Activated T-helper 17 cell treated with anti-CD3 and anti-CD28 coated beads, Interleukin-2, amount 50 U/mL, for 72 hours (primary cell): ENCODE data around the gene CWF19L2. TPM values are rescaled to one million over a fixed set of nuclear protein-coding genes. Genes with fewer than 3 reads are reported as not detected.
"Not testable (repeated sequence)": the region's sequence is repeated elsewhere in the genome, so short reads cannot be mapped to it uniquely, and the experiment has no call there.

Experiments
- ATAC-seq: fragments of 150-1000 bp; cut with Tn5 transposase; replicated peaks from 2 replicates; pipeline ENCODE4 v1.10.0; 2021; ENCODE audit warnings: mild to moderate bottlenecking, moderate library complexity
- H3K27ac Mint-ChIP-seq: one replicate; pipeline ENCODE4 v1.8.0; 2022; ENCODE audit warnings: mixed read lengths
- H3K27me3 Mint-ChIP-seq: one replicate; pipeline ENCODE4 v1.8.0; 2022; ENCODE audit warnings: mixed read lengths
- H3K36me3 Mint-ChIP-seq: one replicate; pipeline ENCODE4 v1.8.0; 2022; ENCODE audit warnings: low read depth, mild to moderate bottlenecking, mixed read lengths
- H3K4me1 Mint-ChIP-seq: one replicate; pipeline ENCODE4 v1.8.0; 2022; ENCODE audit warnings: mixed read lengths
- H3K4me3 Mint-ChIP-seq: one replicate; pipeline ENCODE4 v1.8.0; 2022; ENCODE audit warnings: mild to moderate bottlenecking, mixed read lengths
- H3K9me3 Mint-ChIP-seq: one replicate; pipeline ENCODE4 v1.8.0; 2022; ENCODE audit warnings: mixed read lengths
- total RNA-seq, 2 donors: library from RNA; stranded (reverse); gene quantifications; one replicate each; pipeline ENCODE4 v1.2.3, GENCODE V29; 2022

CWF19L2 gene
- total RNA-seq, result 10 to 100 TPM; 14.3 to 15.1 TPM

GRCh38 chr11:107457558-107458271 lies at the start of gene CWF19L2:
Gene CWF19L2 (minus strand): TSS chr11:107457825. CDS start chr11:107457816, 9 bp downstream.
- peak within 1 kb of the TSS; percentile 91 for H3K4me3 Mint-ChIP-seq
- no peaks in the 10 kb centered on the region for H3K27me3 Mint-ChIP-seq
- no peaks in the 10 kb centered on the region for H3K9me3 Mint-ChIP-seq
- H3K4me1 Mint-ChIP-seq, result peaks cover 12% of the 10 kb centered on the region
- H3K27ac Mint-ChIP-seq, result peak within 1 kb of the TSS; percentile 95
- peak; percentile 96 for ATAC-seq
- peaks cover 30% of the 10 kb centered on the region for H3K36me3 Mint-ChIP-seq

GRCh38 chr11:107505647-107506225 lies 48.1 kb upstream of the CWF19L2 start:
- no peak for ATAC-seq
- no peak overlapping the region for H3K27ac Mint-ChIP-seq
- H3K4me1 Mint-ChIP-seq, result no peaks in the 10 kb centered on the region
- no peak overlapping the region for H3K4me3 Mint-ChIP-seq
- H3K36me3 Mint-ChIP-seq, result peaks cover 80% of the 10 kb centered on the region
- no peaks in the 10 kb centered on the region for H3K27me3 Mint-ChIP-seq
- H3K9me3 Mint-ChIP-seq, result peaks cover 7% of the 10 kb centered on the region

- H3K27me3 Mint-ChIP-seq, result no peaks in the 10 kb centered on the region
- H3K36me3 Mint-ChIP-seq, result peaks cover 74% of the 10 kb centered on the region
- no peak overlapping the region for H3K27ac Mint-ChIP-seq
- no peak overlapping the region for H3K4me3 Mint-ChIP-seq
- no peak for ATAC-seq
- H3K9me3 Mint-ChIP-seq, result peaks cover 7% of the 10 kb centered on the region
- H3K4me1 Mint-ChIP-seq, result no peaks in the 10 kb centered on the region
These were observed 47.4 kb upstream of the CWF19L2 start for GRCh38 chr11:107504981-107505380.

- ATAC-seq, result no peak
- H3K4me1 Mint-ChIP-seq, result no peaks in the 10 kb centered on the region
- no peak overlapping the region for H3K27ac Mint-ChIP-seq
- no peak overlapping the region for H3K4me3 Mint-ChIP-seq
- H3K27me3 Mint-ChIP-seq, result no peaks in the 10 kb centered on the region
- peaks cover 7% of the 10 kb centered on the region for H3K9me3 Mint-ChIP-seq
- H3K36me3 Mint-ChIP-seq, result peaks cover 60% of the 10 kb centered on the region
These were observed 44.1 kb upstream of the CWF19L2 start for GRCh38 chr11:107501713-107502112.

- H3K4me1 Mint-ChIP-seq, ATAC-seq, H3K27ac Mint-ChIP-seq, H3K4me3 Mint-ChIP-seq, H3K27me3 Mint-ChIP-seq, H3K9me3 Mint-ChIP-seq: not testable (repeated sequence)
- peaks cover 18% of the 10 kb centered on the region for H3K36me3 Mint-ChIP-seq
These were observed 39.7 kb upstream of the CWF19L2 start for GRCh38 chr11:107497371-107497770.

- H3K27me3 Mint-ChIP-seq, result peaks cover 5% of the 10 kb centered on the region
- H3K36me3 Mint-ChIP-seq, result peaks cover 5% of the 10 kb centered on the region
- no peak overlapping the region for H3K27ac Mint-ChIP-seq
- H3K4me3 Mint-ChIP-seq, result no peak overlapping the region
- peaks cover 4% of the 10 kb centered on the region for H3K9me3 Mint-ChIP-seq
- H3K4me1 Mint-ChIP-seq, result no peaks in the 10 kb centered on the region
- ATAC-seq, result no peak
These were observed 38.4 kb upstream of the CWF19L2 start for GRCh38 chr11:107496011-107496410.

GRCh38 chr11:107494055-107494454 lies 36.4 kb upstream of the CWF19L2 start:
- Mint-ChIP-seq H3K27me3 (peaks cover 5% of the 10 kb centered on the region), H3K4me3 (no peak overlapping the region), H3K36me3 (no peaks in the 10 kb centered on the region), H3K4me1 (no peaks in the 10 kb centered on the region), H3K9me3 (peaks cover 3% of the 10 kb centered on the region), H3K27ac (no peak overlapping the region)
- no peak for ATAC-seq

- peaks cover 7% of the 10 kb centered on the region for H3K27me3 Mint-ChIP-seq
- no peaks in the 10 kb centered on the region for H3K4me1 Mint-ChIP-seq
- no peak overlapping the region for H3K27ac Mint-ChIP-seq
- no peaks in the 10 kb centered on the region for H3K36me3 Mint-ChIP-seq
- peaks cover 3% of the 10 kb centered on the region for H3K9me3 Mint-ChIP-seq
- no peak for ATAC-seq
- H3K4me3 Mint-ChIP-seq, result no peak overlapping the region
These were observed 35.5 kb upstream of the CWF19L2 start for GRCh38 chr11:107493117-107493516.

GRCh38 chr11:107490836-107491235 lies 33.2 kb upstream of the CWF19L2 start:
- Mint-ChIP-seq H3K36me3 (no peaks in the 10 kb centered on the region), H3K9me3 (peaks cover 3% of the 10 kb centered on the region), H3K27me3 (peaks cover 7% of the 10 kb centered on the region), H3K4me1 (no peaks in the 10 kb centered on the region), H3K4me3 (no peak overlapping the region), H3K27ac (no peak overlapping the region)
- no peak for ATAC-seq

GRCh38 chr11:107482234-107482633 lies 24.6 kb upstream of the CWF19L2 start:
- Mint-ChIP-seq H3K27ac (no peak overlapping the region), H3K9me3 (no peaks in the 10 kb centered on the region), H3K4me1 (no peaks in the 10 kb centered on the region), H3K36me3 (no peaks in the 10 kb centered on the region), H3K27me3 (peaks cover 23% of the 10 kb centered on the region), H3K4me3 (no peak overlapping the region)
- ATAC-seq, result no peak

- no peak overlapping the region for H3K4me3 Mint-ChIP-seq
- H3K27me3 Mint-ChIP-seq, result peaks cover 34% of the 10 kb centered on the region
- no peak overlapping the region for H3K27ac Mint-ChIP-seq
- H3K36me3 Mint-ChIP-seq, result no peaks in the 10 kb centered on the region
- no peaks in the 10 kb centered on the region for H3K4me1 Mint-ChIP-seq
- no peaks in the 10 kb centered on the region for H3K9me3 Mint-ChIP-seq
- ATAC-seq, result no peak
These were observed 21.3 kb upstream of the CWF19L2 start for GRCh38 chr11:107478922-107479321.

GRCh38 chr11:107477820-107478219 lies 20.2 kb upstream of the CWF19L2 start:
- no peak overlapping the region for H3K4me3 Mint-ChIP-seq
- ATAC-seq, result no peak
- peaks cover 30% of the 10 kb centered on the region for H3K27me3 Mint-ChIP-seq
- H3K4me1 Mint-ChIP-seq, result no peaks in the 10 kb centered on the region
- no peaks in the 10 kb centered on the region for H3K36me3 Mint-ChIP-seq
- H3K9me3 Mint-ChIP-seq, result no peaks in the 10 kb centered on the region
- H3K27ac Mint-ChIP-seq, result no peak overlapping the region

GRCh38 chr11:107473792-107474191 lies 16.2 kb upstream of the CWF19L2 start:
- Mint-ChIP-seq H3K9me3 (no peaks in the 10 kb centered on the region), H3K27ac (no peak overlapping the region), H3K4me3 (no peak overlapping the region), H3K36me3 (no peaks in the 10 kb centered on the region), H3K4me1 (no peaks in the 10 kb centered on the region), H3K27me3 (peaks cover 53% of the 10 kb centered on the region)
- no peak for ATAC-seq

- ATAC-seq, result no peak
- no peak overlapping the region for H3K4me3 Mint-ChIP-seq
- H3K9me3 Mint-ChIP-seq, result no peaks in the 10 kb centered on the region
- H3K36me3 Mint-ChIP-seq, result no peaks in the 10 kb centered on the region
- H3K4me1 Mint-ChIP-seq, result no peaks in the 10 kb centered on the region
- peaks cover 52% of the 10 kb centered on the region for H3K27me3 Mint-ChIP-seq
- no peak overlapping the region for H3K27ac Mint-ChIP-seq
These were observed 15.3 kb upstream of the CWF19L2 start for GRCh38 chr11:107472966-107473365.

GRCh38 chr11:107468596-107468995 lies 11.0 kb upstream of the CWF19L2 start:
- peaks cover 37% of the 10 kb centered on the region for H3K27me3 Mint-ChIP-seq
- no peak for ATAC-seq
- H3K9me3 Mint-ChIP-seq, result peaks cover under 1% of the 10 kb centered on the region
- H3K27ac Mint-ChIP-seq, result no peak overlapping the region
- H3K4me3 Mint-ChIP-seq, result no peak overlapping the region
- peaks cover 4% of the 10 kb centered on the region for H3K36me3 Mint-ChIP-seq
- H3K4me1 Mint-ChIP-seq, result no peaks in the 10 kb centered on the region
